GM12878 (cell line): Measurements from ENCODE around the gene SPIB. TPM values are rescaled to one million over a fixed set of nuclear protein-coding genes. Genes with fewer than 3 reads are reported as not detected.

Source experiments
- CBX5 ChIP-seq: sonication (generic); IDR thresholded peaks from 2 replicates; pipeline ENCODE4 v1.6.1; 2016; ENCODE audit warnings: low read depth, moderate library complexity, mild to moderate bottlenecking, inconsistent platforms
- EED ChIP-seq: sonication (generic); IDR thresholded peaks from 2 replicates; pipeline ENCODE4 v1.6.1; 2016; ENCODE audit warnings: antibody characterized with exemption, low read depth
- EP300 ChIP-seq, 2 experiments: fragments of 150-350 bp in 1 of 2; IDR thresholded peaks; 2 replicates each; pipeline ENCODE4 v1.6.1; 2011 to 2012; ENCODE audit warnings: low read depth in 2 of 2, low read length in 2 of 2, borderline replicate concordance in 1 of 2, improper control_type of control experiment in 1 of 2, inconsistent platforms in 1 of 2; ENCODE audit not compliant: control insufficient read depth in 1 of 2
- FOS ChIP-seq: IDR thresholded peaks from 3 replicates; pipeline ENCODE4 v1.6.1; 2011; ENCODE audit warnings: borderline replicate concordance; ENCODE audit not compliant: insufficient read length; ENCODE audit errors: extremely low read depth
- GABPA ChIP-seq: IDR thresholded peaks from 2 replicates; pipeline ENCODE4 v1.6.1; 2014; ENCODE audit warnings: antibody characterized with exemption, low read depth, mild to moderate bottlenecking, inconsistent platforms
- IKZF2 ChIP-seq, 2 experiments: fragments of 450-650 bp; IDR thresholded peaks; 2 replicates each; pipeline ENCODE4 v1.6.1; 2017; ENCODE audit warnings: mild to moderate bottlenecking in 2 of 2, moderate library complexity in 2 of 2
- MTA2 ChIP-seq: fragments of 450-650 bp; IDR thresholded peaks from 2 replicates; pipeline ENCODE4 v1.6.1; 2016; ENCODE audit warnings: low read depth, mild to moderate bottlenecking, moderate library complexity
- NFYB ChIP-seq: IDR thresholded peaks from 2 replicates; pipeline ENCODE4 v1.6.1; 2011; ENCODE audit warnings: low read depth, mild to moderate bottlenecking, low read length, improper control_type of control experiment, moderate library complexity; ENCODE audit not compliant: insufficient read depth
- POLR2A ChIP-seq: IDR thresholded peaks from 2 replicates; pipeline ENCODE4 v1.6.1; 2011; ENCODE audit warnings: low read depth, mild to moderate bottlenecking, low read length
- POLR2AphosphoS5 ChIP-seq: IDR thresholded peaks from 2 replicates; pipeline ENCODE4 v1.6.1; 2011; ENCODE audit warnings: mild to moderate bottlenecking, low read length, inconsistent platforms
- TARDBP ChIP-seq: IDR thresholded peaks from 2 replicates; pipeline ENCODE4 v1.6.1; 2016; ENCODE audit warnings: borderline replicate concordance
- TBL1XR1 ChIP-seq: IDR thresholded peaks from 2 replicates; pipeline ENCODE4 v1.6.1; 2012; ENCODE audit warnings: low read depth, low read length, improper control_type of control experiment
- TCF12 ChIP-seq: IDR thresholded peaks from 2 replicates; pipeline ENCODE4 v1.6.1; 2011; ENCODE audit warnings: low read depth, mild to moderate bottlenecking, low read length
- ZBED1 ChIP-seq: IDR thresholded peaks from 2 replicates; pipeline ENCODE4 v1.6.1; 2016; ENCODE audit warnings: borderline replicate concordance
- ZNF622 ChIP-seq: fragments of 450-650 bp; IDR thresholded peaks from 2 replicates; pipeline ENCODE4 v1.6.1; 2017; ENCODE audit warnings: mild to moderate bottlenecking, inconsistent platforms
- polyA plus RNA-seq, 11 experiments: library from polyadenylated mRNA; depleted of rRNA in 4 of 11; unstranded in 6 of 11; stranded (reverse) in 5 of 11; fragments of >200 nt; fragmentation: Nextera tagmentation in 4 of 11; fragmentation: Illumina TruSeq in 1 of 11; extraction: Ambion mirVana in 4 of 11; extraction: Trizol in 1 of 11; gene quantifications; 1 replicate in 1 of 11; 2 replicates in 10 of 11; pipeline versions ENCODE4 v1.2.1 to v1.2.3, GENCODE V29; 2011 to 2016; ENCODE audit warnings: inconsistent platforms in 2 of 11, missing spikeins in 2 of 11, low read depth in 1 of 11
- total RNA-seq, 4 experiments: library from RNA; depleted of rRNA in 3 of 4; stranded (reverse); fragments of >200 nt in 3 of 4; fragmentation: Illumina TruSeq in 1 of 4; extraction: Trizol in 1 of 4; gene quantifications; 2 replicates each; pipeline versions ENCODE4 v1.2.1 to v1.2.3, GENCODE V29; 2013 to 2021
- TF ChIP-seq, protein P1 (sequence below): fragments of 450-650 bp; IDR thresholded peaks from 2 replicates; pipeline ENCODE4 v1.6.1; 2017; ENCODE audit warnings: mild to moderate bottlenecking, moderate library complexity
- TF ChIP-seq, protein P2 (sequence below): fragments of 450-650 bp; IDR thresholded peaks from 2 replicates; pipeline ENCODE4 v1.6.1; 2017; ENCODE audit warnings: mild to moderate bottlenecking, low read depth, inconsistent platforms; ENCODE audit not compliant: poor library complexity, severe bottlenecking
- TF ChIP-seq, protein P3 (sequence below): fragments of 450-650 bp; IDR thresholded peaks from 2 replicates; pipeline ENCODE4 v1.6.1; 2016; ENCODE audit warnings: mild to moderate bottlenecking, moderate library complexity, borderline replicate concordance

Gene SPIB
- total and polyA plus RNA-seq, 10 of the 15 experiments (the other 5 are each of a cell fraction or from before 2014, with no cell fraction given): 3.5 to 123 (median 56.0) TPM

DNA sequence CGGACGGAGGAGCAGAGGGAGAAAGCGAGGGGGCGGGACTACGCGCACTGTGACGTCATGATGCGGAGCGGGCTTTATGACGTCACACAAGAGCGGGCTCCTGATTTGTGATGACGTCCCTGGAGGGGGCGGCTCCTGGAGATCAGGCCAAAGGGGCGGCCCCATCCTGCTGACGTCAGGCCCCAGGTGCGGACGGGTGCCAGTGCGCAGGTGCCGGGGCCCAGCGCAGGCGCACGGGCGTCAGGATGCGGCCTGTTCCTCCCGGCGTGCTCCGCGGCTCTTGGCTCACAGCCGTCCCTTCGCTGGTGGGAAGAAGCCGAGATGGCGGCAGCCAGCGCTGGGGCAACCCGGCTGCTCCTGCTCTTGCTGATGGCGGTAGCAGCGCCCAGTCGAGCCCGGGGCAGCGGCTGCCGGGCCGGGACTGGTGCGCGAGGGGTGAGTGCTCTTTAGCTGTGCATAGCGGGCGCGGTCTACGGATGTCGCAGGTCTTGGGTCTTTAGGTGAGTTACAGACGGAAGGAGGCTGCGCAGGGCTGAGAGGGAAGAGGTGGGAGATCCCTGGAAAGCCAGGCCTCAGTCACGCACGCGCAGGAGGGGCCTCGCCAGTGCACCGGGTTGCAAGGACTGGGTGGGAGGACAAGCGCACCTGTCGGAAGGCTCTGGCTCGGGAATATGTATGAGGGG is 57.6 kb downstream of the SPIB start, which contains the start of the genes EMC10 and GARIN5A (continued):
- no peak for TF ChIP-seq FOS
- peak; percentile 100 for TF ChIP-seq POLR2A
- peak; percentile 97 for TF ChIP-seq POLR2AphosphoS5
- 0 out of 2 replicates have a peak, but pooled peaks have one; percentile 23 for TF ChIP-seq TBL1XR1
- peak; percentile 31 to 40; a peak in 2 of 4 replicates for TF ChIP-seq IKZF2 (IDR thresholded peaks at IDR 0.05)
- TF ChIP-seq, protein P1, sequence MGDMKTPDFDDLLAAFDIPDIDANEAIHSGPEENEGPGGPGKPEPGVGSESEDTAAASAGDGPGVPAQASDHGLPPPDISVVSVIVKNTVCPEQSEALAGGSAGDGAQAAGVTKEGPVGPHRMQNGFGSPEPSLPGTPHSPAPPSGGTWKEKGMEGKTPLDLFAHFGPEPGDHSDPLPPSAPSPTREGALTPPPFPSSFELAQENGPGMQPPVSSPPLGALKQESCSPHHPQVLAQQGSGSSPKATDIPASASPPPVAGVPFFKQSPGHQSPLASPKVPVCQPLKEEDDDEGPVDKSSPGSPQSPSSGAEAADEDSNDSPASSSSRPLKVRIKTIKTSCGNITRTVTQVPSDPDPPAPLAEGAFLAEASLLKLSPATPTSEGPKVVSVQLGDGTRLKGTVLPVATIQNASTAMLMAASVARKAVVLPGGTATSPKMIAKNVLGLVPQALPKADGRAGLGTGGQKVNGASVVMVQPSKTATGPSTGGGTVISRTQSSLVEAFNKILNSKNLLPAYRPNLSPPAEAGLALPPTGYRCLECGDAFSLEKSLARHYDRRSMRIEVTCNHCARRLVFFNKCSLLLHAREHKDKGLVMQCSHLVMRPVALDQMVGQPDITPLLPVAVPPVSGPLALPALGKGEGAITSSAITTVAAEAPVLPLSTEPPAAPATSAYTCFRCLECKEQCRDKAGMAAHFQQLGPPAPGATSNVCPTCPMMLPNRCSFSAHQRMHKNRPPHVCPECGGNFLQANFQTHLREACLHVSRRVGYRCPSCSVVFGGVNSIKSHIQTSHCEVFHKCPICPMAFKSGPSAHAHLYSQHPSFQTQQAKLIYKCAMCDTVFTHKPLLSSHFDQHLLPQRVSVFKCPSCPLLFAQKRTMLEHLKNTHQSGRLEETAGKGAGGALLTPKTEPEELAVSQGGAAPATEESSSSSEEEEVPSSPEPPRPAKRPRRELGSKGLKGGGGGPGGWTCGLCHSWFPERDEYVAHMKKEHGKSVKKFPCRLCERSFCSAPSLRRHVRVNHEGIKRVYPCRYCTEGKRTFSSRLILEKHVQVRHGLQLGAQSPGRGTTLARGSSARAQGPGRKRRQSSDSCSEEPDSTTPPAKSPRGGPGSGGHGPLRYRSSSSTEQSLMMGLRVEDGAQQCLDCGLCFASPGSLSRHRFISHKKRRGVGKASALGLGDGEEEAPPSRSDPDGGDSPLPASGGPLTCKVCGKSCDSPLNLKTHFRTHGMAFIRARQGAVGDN: peak; percentile 87
- TF ChIP-seq ZNF622: no peak
- TF ChIP-seq MTA2: no peak
- 0 out of 2 replicates have a peak, but pooled peaks have one; percentile 13 for TF ChIP-seq EED
- no peak for TF ChIP-seq CBX5
- TF ChIP-seq, protein P2, sequence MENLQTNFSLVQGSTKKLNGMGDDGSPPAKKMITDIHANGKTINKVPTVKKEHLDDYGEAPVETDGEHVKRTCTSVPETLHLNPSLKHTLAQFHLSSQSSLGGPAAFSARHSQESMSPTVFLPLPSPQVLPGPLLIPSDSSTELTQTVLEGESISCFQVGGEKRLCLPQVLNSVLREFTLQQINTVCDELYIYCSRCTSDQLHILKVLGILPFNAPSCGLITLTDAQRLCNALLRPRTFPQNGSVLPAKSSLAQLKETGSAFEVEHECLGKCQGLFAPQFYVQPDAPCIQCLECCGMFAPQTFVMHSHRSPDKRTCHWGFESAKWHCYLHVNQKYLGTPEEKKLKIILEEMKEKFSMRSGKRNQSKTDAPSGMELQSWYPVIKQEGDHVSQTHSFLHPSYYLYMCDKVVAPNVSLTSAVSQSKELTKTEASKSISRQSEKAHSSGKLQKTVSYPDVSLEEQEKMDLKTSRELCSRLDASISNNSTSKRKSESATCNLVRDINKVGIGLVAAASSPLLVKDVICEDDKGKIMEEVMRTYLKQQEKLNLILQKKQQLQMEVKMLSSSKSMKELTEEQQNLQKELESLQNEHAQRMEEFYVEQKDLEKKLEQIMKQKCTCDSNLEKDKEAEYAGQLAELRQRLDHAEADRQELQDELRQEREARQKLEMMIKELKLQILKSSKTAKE: no peak
- TF ChIP-seq GABPA: no peak
- TF ChIP-seq NFYB: no peak
- TF ChIP-seq EP300 (IDR thresholded peaks at IDR 0.05; ENCODE audit: borderline replicate concordance in 1 of 2, control insufficient read depth in 1 of 2, low read depth in 2 of 2, low read length in 2 of 2): no peak; a peak in 1 of 4 replicates
- TF ChIP-seq TCF12: peak; percentile 75
- TF ChIP-seq ZBED1: no peak
- TF ChIP-seq, protein P3, sequence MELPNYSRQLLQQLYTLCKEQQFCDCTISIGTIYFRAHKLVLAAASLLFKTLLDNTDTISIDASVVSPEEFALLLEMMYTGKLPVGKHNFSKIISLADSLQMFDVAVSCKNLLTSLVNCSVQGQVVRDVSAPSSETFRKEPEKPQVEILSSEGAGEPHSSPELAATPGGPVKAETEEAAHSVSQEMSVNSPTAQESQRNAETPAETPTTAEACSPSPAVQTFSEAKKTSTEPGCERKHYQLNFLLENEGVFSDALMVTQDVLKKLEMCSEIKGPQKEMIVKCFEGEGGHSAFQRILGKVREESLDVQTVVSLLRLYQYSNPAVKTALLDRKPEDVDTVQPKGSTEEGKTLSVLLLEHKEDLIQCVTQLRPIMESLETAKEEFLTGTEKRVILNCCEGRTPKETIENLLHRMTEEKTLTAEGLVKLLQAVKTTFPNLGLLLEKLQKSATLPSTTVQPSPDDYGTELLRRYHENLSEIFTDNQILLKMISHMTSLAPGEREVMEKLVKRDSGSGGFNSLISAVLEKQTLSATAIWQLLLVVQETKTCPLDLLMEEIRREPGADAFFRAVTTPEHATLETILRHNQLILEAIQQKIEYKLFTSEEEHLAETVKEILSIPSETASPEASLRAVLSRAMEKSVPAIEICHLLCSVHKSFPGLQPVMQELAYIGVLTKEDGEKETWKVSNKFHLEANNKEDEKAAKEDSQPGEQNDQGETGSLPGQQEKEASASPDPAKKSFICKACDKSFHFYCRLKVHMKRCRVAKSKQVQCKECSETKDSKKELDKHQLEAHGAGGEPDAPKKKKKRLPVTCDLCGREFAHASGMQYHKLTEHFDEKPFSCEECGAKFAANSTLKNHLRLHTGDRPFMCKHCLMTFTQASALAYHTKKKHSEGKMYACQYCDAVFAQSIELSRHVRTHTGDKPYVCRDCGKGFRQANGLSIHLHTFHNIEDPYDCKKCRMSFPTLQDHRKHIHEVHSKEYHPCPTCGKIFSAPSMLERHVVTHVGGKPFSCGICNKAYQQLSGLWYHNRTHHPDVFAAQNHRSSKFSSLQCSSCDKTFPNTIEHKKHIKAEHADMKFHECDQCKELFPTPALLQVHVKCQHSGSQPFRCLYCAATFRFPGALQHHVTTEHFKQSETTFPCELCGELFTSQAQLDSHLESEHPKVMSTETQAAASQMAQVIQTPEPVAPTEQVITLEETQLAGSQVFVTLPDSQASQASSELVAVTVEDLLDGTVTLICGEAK: no peak
- TF ChIP-seq TARDBP: no peak
